ENCODE data around the gene HOXD13. TPM values are rescaled to one million over a fixed set of nuclear protein-coding genes. Genes with fewer than 3 reads are reported as not detected.

The HOXD13 gene
- polyA plus RNA-seq, 1 donor from 2014 or later = not detected

DNA sequence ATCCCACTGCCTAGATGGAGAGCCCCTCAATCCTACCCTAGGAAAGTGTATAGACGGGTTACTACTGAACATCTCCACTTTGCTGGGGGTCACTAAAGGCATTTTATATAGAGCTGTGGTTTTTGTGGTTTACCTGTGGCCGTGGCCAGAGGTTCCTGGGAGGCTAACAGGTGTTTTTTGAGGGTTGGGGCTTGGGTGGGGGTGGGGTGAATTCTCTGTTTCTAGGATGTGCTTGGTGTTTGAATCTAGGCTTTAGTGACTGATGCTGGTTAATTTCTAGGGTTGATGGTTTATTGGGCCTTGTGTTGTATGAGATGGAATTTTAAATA, 44.7 kb downstream of the HOXD13 start:
- H3K9ac ChIP-seq (ENCODE audit: low read length) = no peak overlapping the region
- no peak overlapping the region for H3K27ac ChIP-seq (ENCODE audit: low read length)
- peak overlapping the region; percentile 60 for H3K4me3 ChIP-seq (ENCODE audit: low read length)
- no peaks in the 10 kb centered on the region for H4K20me1 ChIP-seq (ENCODE audit: insufficient read depth)
- TF ChIP-seq EP300 (conservative IDR thresholded peaks at IDR 0.05; ENCODE audit: poor library complexity, severe bottlenecking) (no peak), REST (IDR thresholded peaks at IDR 0.05; ENCODE audit: borderline replicate concordance) (no peak), TAF1 (IDR thresholded peaks at IDR 0.05; ENCODE audit: low read depth) (no peak), EZH2 (IDR thresholded peaks at IDR 0.05; ENCODE audit: borderline replicate concordance, insufficient read depth, low read length, poor library complexity, severe bottlenecking) (no peak), RAD21 (conservative IDR thresholded peaks at IDR 0.05) (no peak), MXI1 (conservative IDR thresholded peaks at IDR 0.05; ENCODE audit: poor library complexity, severe bottlenecking) (no peak), POLR2AphosphoS5 (IDR thresholded peaks at IDR 0.05) (no peak), CTCF (IDR thresholded peaks at IDR 0.05; ENCODE audit: poor library complexity, severe bottlenecking) (no peak), SMC3 (conservative IDR thresholded peaks at IDR 0.05; ENCODE audit: poor library complexity) (no peak)
- H3K4me2 ChIP-seq (ENCODE audit: low read length) = no peak overlapping the region
- H3K27me3 ChIP-seq (ENCODE audit: insufficient read depth, low read depth, low read length) = peaks cover 100% of the 10 kb centered on the region
- no peaks in the 10 kb centered on the region for H3F3A ChIP-seq (ENCODE audit: insufficient read depth, low read length, poor library complexity, severe bottlenecking)
- H2AFZ ChIP-seq (ENCODE audit: low read depth, low read length) = no peak overlapping the region
- H3K36me3 ChIP-seq (ENCODE audit: insufficient read depth, low read length) = no peaks in the 10 kb centered on the region
- no peaks in the 10 kb centered on the region for H3K9me2 ChIP-seq (ENCODE audit: insufficient read depth, low read length)
- H3K9me3 ChIP-seq (ENCODE audit: low read length) = peaks cover 4% of the 10 kb centered on the region
- no peaks in the 10 kb centered on the region for H3K79me2 ChIP-seq (replicated peaks; ENCODE audit: insufficient read depth, low read length)

DNA sequence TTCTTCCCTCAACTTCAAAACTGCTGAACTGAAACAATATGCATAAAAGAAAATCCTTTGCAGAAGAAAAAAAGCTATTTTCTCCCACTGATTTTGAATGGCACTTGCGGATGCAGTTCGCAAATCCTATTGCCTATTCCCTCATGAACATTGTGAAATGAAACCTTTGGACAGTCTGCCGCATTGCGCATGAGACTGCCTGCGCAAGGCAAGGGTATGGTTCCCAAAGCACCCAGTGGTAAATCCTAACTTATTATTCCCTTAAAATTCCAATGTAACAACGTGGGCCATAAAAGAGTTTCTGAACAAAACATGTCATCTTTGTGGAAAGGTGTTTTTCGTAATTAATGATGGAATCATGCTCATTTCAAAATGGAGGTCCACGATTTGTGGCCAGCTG, 45.4 kb downstream of the HOXD13 start:
- H3K9me2 ChIP-seq (ENCODE audit: insufficient read depth, low read length) = no peaks in the 10 kb centered on the region
- no peaks in the 10 kb centered on the region for H3F3A ChIP-seq (ENCODE audit: insufficient read depth, low read length, poor library complexity, severe bottlenecking)
- no peaks in the 10 kb centered on the region for H4K20me1 ChIP-seq (ENCODE audit: insufficient read depth)
- H3K36me3 ChIP-seq (ENCODE audit: insufficient read depth, low read length) = no peaks in the 10 kb centered on the region
- no peak overlapping the region for H2AFZ ChIP-seq (ENCODE audit: low read depth, low read length)
- no peak overlapping the region for H3K4me2 ChIP-seq (ENCODE audit: low read length)
- H3K9me3 ChIP-seq (ENCODE audit: low read length) = peaks cover 4% of the 10 kb centered on the region
- TF ChIP-seq EP300 (conservative IDR thresholded peaks at IDR 0.05; ENCODE audit: poor library complexity, severe bottlenecking) (no peak), SMC3 (conservative IDR thresholded peaks at IDR 0.05; ENCODE audit: poor library complexity) (no peak), CTCF (IDR thresholded peaks at IDR 0.05; ENCODE audit: poor library complexity, severe bottlenecking) (no peak), POLR2AphosphoS5 (IDR thresholded peaks at IDR 0.05) (no peak), REST (IDR thresholded peaks at IDR 0.05; ENCODE audit: borderline replicate concordance) (no peak), EZH2 (IDR thresholded peaks at IDR 0.05; ENCODE audit: borderline replicate concordance, insufficient read depth, low read length, poor library complexity, severe bottlenecking) (no peak), MXI1 (conservative IDR thresholded peaks at IDR 0.05; ENCODE audit: poor library complexity, severe bottlenecking) (no peak), TAF1 (IDR thresholded peaks at IDR 0.05; ENCODE audit: low read depth) (no peak), RAD21 (conservative IDR thresholded peaks at IDR 0.05) (no peak)
- no peak overlapping the region for H3K4me3 ChIP-seq (ENCODE audit: low read length)
- H3K27me3 ChIP-seq (ENCODE audit: insufficient read depth, low read depth, low read length) = peaks cover 100% of the 10 kb centered on the region
- H3K27ac ChIP-seq (ENCODE audit: low read length) = no peak overlapping the region
- no peaks in the 10 kb centered on the region for H3K79me2 ChIP-seq (replicated peaks; ENCODE audit: insufficient read depth, low read length)
- no peak overlapping the region for H3K9ac ChIP-seq (ENCODE audit: low read length)
